HEK293 (cell line): ENCODE results near the gene DAAM2.

ENCODE experiments used
- CTCF ChIP-seq: fragments of 450-650 bp; formaldehyde crosslinking; IDR thresholded peaks from 2 replicates; pipeline ENCODE4 v1.5.1; 2016; ENCODE audit warnings: missing biosample characterization, missing genetic modification characterization
- TCF7L2 ChIP-seq: IDR thresholded peaks from 2 replicates; pipeline ENCODE4 v1.6.1; 2011; ENCODE audit warnings: low read depth, mild to moderate bottlenecking, inconsistent platforms, low read length, moderate library complexity, borderline replicate concordance
- ZBTB26 ChIP-seq: fragments of 450-650 bp; formaldehyde crosslinking; optimal IDR thresholded peaks from 2 replicates; pipeline ENCODE3; 2016; ENCODE audit warnings: missing biosample characterization, mild to moderate bottlenecking, missing genetic modification characterization
- ZEB2 ChIP-seq: fragments of 450-650 bp; formaldehyde crosslinking; IDR thresholded peaks from 2 replicates; pipeline ENCODE4 v1.5.1; 2016; ENCODE audit warnings: missing biosample characterization, missing genetic modification characterization
- ZNF449 ChIP-seq: fragments of 450-650 bp; formaldehyde crosslinking; IDR thresholded peaks from 2 replicates; pipeline ENCODE4 v1.5.1; 2017; ENCODE audit warnings: missing biosample characterization, mild to moderate bottlenecking, missing genetic modification characterization, moderate library complexity

- no peak for TF ChIP-seq ZBTB26
- TF ChIP-seq CTCF, result no peak
- no peak for TF ChIP-seq ZNF449 (tag by site-specific recombination)
- no peak for TF ChIP-seq ZEB2 (tag by site-specific recombination)
- no peak for TF ChIP-seq TCF7L2
Observed at GRCh38 chr6:39852324-39852723, 60.1 kb downstream of the DAAM2 start.
